ENCODE data around the gene FOXJ2.
A peak's percentile ranks its signal among the peaks of the same experiment; 100 is the strongest.
"Not testable (repeated sequence)": the region's sequence is repeated elsewhere in the genome, so short reads cannot be mapped to it uniquely, and the experiment has no call there.

FOXJ2 gene

DNA sequence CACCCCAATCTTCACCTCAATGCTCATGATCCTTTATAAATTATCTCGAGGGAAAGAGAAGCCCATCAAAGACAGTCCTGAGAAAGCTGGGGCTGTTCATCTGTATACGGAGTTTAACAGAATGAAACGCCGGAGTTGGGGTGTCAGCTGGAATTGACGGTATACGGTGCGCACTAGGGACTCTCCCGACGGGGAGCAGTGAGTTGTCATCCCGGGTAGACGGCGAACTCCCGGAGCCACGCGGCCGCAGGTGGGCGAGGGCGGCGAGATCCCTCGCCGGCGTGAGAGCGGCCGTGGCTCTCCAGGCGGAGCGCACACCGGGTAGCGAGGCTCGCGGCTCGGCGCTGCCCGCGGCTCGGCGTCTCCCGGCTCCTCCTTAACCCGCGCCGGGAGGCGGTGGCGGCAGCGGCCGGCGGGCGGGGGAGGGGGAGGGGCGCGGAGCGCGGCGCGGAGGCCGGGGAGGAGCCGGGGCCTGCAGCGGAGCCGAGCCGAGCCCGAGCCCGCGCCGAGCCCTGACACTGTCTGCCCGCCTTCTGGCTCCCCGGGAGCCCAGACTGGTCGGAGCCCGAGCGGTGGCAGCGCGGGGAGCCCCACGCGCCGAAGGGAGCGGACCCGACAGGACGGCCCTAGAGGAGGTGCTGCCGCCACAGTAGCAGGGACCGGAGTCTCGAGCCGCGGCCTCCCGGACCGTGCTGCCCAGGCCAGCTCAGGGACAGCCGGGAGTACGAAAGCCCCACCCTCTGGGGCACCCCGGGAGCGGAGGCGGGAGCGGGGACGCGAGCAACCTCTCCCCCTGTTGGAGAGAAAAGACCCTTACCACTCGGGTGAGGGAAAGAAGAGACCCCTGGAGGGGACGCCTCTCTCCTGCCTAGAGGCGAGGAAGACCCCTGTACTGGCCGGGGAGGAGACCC, at the start of gene FOXJ2:
Gene FOXJ2 (plus strand): TSS at position 475 of the 911 bp plus-strand sequence. CDS start 7,117 bp downstream, outside the sequence.
- DNase-seq: peak; percentile 53 to 72 (median 64)

DNA sequence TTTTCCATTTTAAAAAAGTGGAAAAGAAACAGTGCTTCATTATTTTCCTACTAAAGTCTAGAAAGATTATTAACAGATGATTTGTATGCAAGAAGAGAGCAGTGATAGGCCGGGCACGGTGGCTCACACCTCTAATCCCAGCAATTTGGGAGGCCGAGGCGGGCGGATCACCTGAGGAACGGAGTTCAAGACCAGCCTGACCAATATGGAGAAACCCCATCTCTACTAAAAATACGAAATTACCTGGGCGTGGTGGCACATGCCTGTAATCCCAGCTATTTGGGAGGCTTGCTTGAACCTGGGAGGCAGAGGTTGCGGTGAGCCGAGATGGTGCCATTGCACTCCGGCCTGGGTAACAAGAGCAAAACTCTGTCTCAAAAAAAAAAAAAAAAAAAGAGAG, 49.5 kb upstream of the FOXJ2 start:
- not testable (repeated sequence) for DNase-seq

DNA sequence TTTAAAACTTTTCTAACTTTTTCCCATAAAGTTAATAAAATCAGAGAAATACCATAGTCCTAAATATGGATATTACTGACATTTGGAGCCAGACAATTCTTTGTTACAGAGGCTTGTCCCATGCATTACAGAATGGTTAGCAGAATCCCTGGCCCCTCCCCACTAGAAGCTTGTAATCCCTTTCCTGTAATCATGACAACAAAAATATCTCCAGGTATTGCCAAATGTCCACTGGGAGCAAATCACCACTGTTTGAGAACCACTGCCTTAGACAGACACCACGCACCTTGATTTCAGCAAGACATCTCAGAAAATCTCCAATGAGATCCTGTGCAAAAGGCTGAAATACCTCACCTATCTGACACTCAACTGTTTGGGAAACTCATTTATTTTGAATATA, 49.1 kb upstream of the FOXJ2 start:
- DNase-seq: not testable (repeated sequence)

DNA sequence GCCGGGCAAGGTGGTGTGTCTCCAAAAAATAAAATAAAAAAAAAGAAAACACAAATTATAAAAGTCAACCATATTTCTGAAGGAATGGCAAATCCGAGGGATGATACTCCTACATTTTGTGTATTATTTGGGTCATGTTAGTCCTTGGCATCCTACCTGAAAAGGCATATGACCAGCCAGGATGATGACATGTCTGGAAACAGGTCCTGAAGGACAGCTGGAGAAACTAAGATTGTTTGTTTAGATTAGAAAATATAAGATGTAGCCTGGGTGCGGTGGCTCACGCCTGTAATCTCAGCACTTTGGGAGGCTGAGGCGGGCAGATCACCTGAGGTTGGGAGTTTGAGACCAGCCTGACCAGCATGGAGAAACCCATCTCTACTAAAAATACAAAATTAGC, 47.6 kb upstream of the FOXJ2 start:
- DNase-seq: no peak

DNA sequence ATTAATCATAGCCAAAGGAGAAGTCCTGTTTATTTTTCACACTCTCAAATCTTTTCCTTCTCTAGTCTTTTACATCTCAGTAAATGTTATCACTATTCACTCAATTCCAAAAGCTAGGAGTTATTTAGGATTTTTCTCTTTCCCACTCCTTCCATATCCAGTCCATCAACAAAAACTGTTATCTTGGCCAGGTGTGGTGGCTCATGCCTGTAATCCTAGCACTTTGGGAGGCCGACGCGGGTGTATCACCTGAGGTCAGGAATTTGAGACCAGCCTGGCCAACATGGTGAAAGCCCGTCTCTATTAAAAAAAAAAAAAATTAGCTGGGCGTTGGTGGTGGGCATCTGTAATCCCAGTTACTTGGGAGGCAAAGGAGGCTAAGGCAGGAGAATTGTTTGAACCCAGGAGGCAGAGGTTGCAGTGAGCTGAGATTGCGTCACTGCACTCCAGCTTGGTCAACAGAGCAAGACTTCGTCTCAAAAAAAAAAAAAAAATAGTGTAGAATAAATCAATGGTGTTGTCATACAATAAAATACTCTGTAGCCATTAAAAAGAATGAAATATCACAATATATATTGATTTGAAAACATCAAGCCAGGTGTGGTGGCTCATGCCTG, 46.6 kb upstream of the FOXJ2 start:
- no peak for DNase-seq

DNA sequence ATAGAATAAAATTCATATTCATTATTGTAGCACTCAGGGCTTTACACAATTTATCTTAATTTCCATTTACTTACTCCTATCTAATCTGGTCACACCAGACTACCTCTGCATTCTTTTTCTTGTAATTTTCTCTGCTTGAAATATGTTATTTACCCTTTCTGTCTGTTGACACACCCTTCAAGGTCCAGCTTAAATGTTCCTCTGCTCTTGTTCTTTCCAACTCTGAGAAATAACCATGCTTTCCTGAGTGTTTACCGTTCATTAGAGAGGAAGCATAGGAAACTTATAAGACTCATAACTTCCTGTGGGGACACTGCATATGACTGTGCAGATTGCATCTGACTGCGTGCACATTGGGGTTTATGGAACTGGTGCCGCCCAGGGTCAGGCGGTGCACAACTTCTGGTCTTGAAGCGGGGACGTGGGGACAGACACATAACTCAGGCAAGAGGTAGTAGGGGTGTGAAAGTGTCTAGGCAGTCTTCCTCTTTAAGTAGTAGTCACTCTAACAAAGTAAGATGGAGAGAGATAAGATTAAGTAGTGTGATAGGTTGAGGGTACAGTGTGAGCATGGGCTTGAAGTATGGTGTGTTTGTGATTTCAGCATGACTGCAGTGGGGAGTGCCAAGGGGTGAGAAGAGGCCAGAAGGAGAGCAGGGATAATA, 42.6 kb upstream of the FOXJ2 start:
- DNase-seq: peak in 2 of 4 experiments; percentile 2 to 8

DNA sequence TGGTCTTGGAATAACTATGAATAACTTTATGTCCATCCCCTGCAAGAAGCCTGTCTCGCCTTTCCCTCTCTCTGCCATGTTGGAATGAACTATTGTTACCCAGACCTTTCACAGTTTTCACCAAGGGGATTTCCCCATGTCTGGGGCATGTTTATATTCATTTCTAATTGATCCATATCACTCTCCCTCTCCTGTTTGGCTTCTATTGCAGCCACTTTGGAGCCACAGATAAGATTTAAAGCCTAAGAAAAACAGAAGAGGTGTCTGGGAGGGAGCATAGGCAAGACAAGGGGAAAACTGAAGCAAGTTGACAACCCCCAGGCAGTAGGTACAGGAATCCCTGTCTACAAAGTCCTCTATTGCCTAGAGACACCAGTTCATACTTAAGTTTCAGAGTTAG, 41.0 kb upstream of the FOXJ2 start:
- no peak for DNase-seq

DNA sequence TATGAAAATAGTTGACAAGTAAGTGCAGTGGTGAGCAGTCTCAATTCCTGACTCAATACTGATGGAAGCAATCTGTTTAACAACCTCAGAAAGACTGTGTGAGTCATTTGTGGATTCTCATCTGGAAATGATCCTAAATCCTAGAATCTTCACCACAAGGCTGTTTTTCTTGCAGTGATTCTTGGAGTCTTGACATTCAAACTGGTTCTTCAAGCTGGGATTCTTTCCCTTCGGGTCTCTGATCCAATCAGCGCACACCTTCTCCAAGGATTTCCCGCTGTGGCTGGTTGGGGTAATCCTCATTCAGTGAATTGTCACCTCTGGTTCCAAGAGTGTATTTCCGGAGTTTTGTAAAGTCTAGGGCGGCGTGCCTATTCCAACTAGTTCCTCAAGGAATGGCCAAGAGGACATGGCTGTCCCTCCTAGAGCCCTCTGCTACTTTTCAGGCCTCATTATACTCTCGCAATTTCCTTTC, 37.7 kb upstream of the FOXJ2 start:
- no peak for DNase-seq

DNA sequence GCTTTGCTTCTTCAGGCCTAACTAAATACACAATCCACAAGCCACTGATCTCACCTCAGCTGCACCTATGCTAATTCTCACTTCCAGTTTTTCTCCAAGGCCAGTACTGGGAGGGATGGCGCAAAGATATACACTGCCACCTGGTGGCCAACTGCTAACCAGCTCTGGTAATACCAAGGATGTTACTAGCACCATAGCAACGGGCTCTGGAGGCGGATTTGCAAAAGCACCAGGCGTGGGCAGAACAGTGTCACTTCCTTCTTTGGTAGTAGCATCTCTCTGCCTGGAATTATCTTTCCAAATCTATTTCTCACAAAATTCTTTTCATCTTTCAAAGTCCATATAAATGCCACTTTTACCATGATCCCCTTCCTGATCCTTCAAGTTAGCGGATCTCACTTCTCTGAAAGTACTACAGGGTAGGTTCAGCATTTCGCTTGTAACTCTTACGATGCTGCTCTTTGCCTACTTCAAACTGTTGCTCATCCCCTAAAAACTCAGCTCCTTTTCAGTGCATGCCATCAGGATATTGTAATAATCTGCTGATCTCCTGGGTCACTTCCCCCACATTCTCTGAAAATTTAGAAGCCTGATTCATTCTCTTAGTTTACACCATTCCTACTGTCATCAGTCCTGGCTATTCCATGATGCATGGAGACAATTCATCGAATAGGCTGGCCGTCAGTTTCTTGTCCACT, 37.1 kb upstream of the FOXJ2 start:
- peak; percentile 46 to 63 (median 57) for DNase-seq

DNA sequence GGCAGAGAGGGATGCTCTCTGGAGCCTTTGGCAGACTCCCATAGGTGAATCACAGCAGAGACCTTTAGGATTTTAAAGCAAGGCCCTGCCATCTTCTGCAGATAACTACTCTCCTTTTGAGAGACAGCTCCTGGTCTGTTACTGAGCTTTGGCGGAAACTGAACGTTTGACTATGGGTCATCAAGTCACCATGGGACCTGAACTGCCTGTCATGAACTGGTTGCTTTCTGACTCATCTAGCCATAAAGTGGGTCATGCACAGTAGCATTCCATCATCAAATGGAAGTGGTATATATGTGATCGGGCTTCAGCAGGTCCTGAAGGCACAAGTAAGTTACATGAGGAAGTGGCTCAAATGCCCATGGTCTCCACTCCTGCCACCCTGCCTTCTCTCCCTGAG, 31.7 kb upstream of the FOXJ2 start:
- not testable (repeated sequence) for DNase-seq

DNA sequence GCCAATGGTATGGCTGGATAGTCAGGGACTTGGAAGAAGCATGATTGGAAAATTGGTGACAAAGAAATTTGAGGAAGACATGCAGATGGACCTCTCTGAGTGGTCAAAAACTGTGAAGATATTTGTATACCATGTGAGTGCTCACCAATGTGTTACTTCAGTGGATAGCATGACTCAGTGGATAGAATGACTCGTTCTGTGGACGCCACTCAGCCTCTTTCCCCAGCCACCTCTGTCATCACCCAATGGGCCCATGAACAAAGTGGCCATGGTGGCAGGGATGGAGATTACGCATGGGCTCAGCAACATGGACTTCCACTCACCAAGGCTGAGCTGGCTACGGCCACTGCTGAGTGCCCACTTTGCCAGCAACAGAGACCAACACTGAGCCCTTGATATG, 31.0 kb upstream of the FOXJ2 start:
- not testable (repeated sequence) for DNase-seq

DNA sequence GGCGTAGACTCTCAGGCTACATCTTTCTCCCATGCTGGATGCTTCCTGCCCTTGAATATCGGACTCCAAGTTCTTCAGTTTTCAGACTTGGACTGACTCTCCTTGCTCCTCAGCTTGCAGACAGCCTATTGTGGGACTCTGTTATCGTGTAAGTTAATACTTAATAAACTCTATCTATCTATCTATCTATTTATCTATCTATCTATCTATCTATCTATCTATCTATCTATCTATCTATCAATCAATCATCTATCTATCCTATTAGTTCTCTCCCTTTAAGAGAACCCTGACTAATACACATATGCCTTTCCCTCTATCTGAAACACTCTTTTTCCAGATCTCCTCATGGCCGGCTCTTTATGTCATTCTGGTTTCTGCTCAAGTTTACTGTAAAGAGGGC, 27.6 kb upstream of the FOXJ2 start:
- not testable (repeated sequence) for DNase-seq

DNA sequence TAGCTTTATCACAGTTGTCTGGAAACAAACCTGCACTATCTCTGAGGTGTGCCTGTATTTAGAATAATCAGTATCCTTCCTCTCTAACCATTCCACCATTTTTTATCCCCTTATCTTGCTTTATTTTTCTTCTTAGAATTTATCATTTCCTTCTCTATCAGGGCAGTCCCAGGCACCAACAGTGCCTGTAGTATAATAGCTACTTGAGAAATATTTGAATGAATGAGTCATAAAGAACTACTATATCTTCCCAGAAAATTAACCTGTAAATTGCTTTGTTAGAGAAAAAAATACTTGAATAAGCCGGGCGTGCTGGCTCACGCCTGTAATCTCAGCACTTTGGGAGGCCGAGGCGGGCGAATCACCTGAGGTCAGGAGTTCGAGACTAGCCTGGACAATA, 21.2 kb upstream of the FOXJ2 start:
- no peak for DNase-seq

DNA sequence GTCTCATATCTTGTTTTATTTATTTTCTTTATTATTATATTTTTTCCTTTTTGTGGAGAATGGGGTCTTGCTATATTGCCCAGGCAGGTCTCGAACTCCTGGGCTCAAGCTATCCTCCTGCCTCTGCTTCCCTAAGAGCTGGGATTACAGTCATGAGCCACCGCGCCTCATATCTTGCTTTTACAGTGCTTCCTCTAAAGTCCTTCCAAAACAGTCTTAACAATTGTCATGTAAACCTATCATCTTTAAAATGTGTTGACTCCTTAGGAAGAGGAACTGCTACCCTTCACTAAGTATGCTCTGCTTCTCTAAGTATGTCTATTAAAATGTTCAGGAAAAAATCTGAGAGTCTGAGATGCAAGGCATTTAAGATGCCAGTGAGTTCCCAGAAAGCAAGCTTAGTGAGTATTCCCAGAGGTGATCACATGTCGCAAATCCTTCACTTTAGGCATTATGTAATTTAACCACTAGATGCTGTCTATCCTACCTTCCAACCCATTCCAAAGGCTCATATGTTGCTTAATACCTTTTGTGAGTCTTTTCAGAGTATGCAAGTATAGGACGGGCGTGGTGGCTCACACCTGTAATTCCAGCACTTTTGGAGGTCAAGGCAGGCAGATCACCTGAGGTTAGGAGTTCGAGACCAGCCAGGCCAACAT, 19.7 kb upstream of the FOXJ2 start:
- DNase-seq: no peak

DNA sequence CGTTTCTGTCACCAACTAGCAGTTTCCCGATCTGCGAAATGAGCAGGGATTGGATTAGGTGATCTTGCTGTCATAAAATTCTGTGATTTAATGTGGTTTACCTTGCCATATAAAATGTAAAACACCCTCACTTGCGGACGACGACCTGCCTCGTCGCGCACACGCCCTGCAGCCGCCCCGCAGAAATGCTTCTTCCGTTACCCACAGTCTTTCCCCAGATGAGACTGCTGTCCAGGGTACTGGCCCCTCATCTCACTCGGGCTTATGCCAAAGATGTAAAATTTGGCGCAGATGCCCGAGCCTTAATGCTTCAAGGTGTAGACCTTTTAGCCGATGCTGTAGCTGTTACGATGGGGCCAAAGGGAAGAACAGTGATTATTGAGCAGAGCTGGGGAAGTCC, 17.7 kb upstream of the FOXJ2 start:
- DNase-seq: no peak

DNA sequence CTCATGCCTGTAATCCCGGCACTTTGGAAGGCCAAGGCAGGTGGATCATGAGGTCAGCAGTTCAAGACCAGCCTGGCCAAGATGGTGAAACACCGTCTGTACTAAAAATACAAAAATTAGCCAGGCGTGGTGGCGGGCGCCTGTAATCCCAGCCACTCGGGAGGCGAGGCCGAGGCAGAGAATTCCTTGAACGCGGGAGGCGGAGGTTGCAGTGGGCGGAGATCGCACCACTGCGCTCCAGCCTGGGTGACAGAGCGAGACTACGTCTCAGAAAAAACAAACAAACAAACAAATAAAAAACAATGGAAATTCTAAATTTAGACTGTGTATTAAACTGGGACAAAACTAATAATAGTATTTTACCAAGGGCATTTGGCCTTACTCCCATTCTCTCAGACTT, 14.3 kb upstream of the FOXJ2 start:
- not testable (repeated sequence) for DNase-seq

DNA sequence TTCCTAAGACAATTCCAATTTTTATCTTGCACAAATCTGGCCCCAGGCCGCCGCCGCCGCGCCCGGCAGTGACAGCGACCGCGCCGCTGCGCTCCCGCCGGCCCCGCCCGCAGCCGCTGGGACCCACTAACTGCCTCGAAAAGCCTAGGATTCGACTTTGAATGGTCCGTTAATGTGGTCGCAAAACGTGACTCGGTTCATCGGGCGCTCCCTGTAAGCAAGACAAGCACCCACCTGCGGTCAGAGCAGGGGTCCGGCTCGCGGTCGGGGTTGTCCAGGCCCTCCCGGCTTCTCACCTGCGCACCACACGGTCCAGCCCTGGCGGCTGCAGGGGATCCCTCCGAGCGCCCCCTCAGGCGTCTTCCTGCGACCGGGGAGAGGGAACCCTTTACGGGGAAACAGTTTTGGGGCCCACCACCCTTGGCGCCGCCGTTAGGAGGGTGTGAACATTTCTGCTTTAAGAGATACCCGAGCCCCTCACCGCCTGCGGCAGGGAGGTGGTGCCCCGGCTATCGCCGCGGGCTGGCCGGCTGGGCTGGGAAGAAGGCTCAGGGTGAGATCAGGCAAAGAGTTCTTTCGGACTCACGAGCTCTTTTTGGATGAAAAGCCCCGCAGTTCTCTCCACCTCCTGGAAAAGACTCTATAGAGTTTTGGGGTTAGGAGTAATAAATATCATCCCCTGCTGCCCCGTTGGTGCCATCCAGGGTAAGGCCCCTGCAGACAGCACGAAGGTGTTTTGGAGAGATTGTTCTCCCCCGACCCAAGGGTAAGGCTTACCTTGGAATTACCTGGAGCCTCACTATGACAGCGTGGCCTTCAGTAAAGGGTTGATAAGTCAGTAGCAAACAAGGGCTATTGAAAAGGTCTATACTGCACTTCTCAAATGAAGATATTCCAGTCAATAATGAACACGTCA, 13.6 kb upstream of the FOXJ2 start:
- no peak for DNase-seq

DNA sequence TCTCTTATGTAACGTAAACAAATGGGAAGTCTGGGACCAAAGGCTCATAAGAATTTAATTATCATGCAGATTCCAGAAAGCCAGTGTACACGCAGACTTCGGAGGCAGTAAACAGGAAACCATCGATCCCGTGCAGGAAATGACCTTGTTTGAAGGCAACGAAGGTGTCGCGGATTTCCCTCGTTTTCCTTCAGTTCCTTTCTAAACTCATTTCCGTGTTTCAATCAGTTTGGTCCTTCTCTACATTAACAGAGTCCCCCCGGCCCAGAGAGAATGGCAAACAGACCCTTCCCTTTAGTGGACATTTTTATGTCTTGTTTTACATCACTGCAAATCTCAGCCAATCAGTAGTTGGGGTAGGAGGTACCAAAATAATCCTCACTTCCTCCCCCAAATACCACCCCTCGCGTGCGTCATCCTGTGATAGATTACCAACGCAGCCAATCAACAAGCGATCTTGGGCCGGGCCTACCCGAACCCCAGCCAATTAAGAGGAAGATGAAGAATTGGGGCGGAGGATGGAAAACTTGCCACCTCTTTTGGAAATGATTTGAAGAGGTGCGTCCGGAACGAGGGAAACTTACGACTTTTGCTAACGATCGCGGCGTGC, 6.1 kb upstream of the FOXJ2 start:
- DNase-seq: peak; percentile 83 to 88 (median 88)

DNA sequence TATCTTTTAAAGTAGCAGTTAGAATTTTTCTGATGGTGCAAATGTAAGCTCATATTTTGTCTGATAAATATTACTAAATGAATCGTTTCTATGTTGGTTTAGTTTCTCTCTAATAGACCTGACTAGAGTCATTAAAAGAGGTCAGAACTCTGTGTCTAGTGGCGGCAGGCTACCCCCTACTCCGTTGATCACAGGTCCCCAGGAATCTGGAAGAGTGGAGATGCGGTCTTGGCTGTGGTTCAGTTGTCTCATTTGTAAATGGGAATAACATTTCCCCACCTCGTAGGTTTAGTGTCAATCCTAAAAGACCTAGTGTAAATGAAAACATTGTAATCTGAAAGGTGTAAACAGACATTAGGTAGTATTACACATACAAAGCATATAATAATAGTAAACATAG, 4.7 kb upstream of the FOXJ2 start:
- no peak for DNase-seq

DNA sequence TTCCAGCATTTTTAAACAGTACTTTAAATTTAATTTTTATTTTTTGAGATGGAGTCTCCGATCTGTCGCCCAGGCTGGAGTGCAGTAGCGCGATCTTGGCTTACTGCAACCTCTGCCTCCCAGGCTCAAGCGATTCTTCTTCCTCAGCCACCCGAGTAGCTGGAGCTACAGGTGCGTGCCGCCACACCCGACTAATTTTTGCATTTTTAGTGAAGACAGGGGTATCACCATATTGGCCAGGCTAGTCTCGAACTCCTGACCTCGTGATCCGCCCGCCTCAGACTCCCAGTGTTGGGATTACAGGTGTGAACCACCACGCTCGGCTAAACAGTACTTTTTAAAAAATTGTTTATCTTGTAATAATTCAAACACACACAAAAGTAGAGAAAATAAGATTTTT, 4.2 kb upstream of the FOXJ2 start:
- DNase-seq: no peak

DNA sequence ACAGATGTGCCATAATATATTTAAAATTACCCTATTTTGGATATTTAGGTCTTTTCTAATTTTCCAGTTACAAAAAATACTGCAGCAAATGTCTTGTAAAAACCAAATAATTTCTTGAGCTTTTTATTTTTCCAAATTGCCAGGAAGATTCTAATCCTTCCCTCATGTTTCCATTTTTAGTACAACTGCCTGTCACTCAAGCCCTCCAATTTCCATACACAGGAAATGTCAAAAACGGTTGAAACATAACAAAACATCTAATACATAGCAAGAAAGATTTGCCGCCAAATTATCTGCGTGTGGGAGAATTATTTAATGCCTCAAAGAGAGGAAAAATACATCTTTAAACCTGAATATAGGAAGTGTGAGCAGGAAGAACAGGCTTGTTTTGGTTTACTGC, 2.3 kb upstream of the FOXJ2 start:
- DNase-seq: no peak

All from activated CD4-positive, CD25-positive, alpha-beta regulatory T cell (primary cell).